SHP77 (cell line): ENCODE results near the gene APLNR.

ENCODE experiments used
- DNase-seq, 2 experiments: peaks; one replicate each; lab custom pipeline; 2025; lab: John Stamatoyannopoulos, UW

APLNR gene

GRCh38 chr11:57217053-57217452 lies 20.0 kb downstream of the APLNR start:
- DNase-seq, result no peak

DNA sequence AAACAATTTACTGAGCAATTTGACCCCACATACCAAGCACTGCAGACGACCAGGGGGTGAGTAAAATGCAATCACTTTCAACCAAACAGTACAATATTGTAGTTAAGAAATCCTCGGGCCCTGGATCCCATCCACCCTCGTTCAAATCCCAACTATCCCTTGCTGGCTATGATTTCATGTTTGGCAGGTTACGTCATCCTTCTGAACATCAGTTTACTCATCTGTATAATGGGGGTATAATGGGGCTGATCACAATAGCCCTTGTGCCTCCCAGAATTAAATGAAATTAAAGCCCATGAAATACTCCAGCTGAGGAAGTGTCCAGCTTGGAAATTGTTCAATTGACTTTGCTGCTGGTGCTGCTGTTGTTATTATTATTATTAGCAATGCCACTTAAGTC lies 20.6 kb downstream of the APLNR start:
- no peak for DNase-seq

DNA sequence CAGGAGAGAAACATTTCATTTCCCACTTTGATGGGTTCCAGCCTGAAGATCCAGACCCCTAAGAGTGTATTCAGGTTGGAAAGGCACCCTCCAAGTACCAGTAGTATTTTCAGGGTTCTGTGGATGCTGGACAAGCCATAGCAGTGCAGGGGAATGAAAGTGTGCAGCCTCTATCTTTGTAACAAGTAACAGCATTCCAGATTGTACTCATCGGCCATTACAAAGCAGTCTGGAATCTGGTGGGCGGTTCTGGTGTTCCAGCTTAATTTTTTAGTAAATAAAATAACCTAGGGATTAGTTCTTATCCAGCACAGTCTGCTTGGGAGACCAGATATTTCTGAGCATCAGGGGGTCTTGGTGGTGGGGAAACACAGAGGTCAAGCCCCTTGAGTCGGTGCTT lies 22.6 kb downstream of the APLNR start:
- DNase-seq, result no peak

DNA sequence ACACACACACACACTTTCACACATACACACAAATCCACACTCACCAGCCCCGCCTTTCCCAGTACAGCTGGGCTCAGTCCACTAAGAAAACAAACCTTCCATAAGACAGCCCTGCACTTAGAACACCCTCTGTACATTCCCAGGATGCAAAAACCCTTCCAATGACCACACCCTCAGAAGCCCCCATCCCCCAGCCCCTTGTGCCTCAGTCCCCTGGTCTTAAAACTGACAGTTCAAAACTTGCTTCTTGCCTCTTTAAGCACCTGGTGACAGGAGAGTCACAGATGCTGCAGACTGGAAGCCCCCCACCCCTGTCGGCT lies 23.0 kb downstream of the APLNR start:
- no peak for DNase-seq

DNA sequence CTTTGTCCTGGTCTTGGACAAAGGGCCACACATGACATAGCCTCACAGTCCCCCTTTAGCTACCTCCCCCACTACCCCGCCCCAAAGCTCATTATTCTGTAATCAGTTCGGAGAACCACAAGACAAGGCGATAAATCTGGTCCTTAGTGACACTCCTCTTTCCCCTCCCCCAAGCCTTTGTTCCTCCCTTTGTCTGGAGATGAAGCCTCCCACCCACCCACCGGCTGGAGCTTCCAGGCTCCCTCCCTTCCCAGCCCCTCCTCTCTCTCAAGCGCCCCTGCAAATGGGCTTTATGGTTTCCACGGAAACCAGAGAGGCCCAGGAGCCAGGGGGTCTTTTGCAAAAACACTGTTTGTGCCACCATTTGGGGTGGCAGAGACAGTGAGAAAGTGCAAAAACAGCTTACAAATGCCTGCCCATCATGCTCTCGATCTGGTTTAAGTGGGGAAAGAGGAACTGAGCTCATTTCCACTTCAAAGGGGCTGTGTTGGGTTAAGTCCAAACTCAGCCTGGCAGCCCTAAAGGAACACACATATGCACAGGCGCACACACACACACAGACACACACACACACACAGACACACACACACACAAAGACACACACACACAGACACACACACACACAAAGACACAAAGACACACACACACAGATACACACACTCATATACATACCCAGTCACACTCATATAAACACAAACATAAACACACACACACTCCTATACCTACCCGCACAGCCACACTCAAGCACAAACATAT lies 23.5 kb downstream of the APLNR start:
- no peak for DNase-seq

GRCh38 chr11:57210781-57211180 lies 26.3 kb downstream of the APLNR start:
- DNase-seq, result no peak

- no peak for DNase-seq
Observed at GRCh38 chr11:57207168-57207567, 29.9 kb downstream of the APLNR start.

GRCh38 chr11:57205041-57205641 lies 31.9 kb downstream of the APLNR start:
- DNase-seq, result no peak

GRCh38 chr11:57203882-57204480 lies 33.1 kb downstream of the APLNR start:
- DNase-seq, result no peak

- DNase-seq, result no peak
Observed at GRCh38 chr11:57203359-57203758, 33.7 kb downstream of the APLNR start.

- no peak for DNase-seq
Observed at GRCh38 chr11:57202281-57202680, 34.8 kb downstream of the APLNR start.

DNA sequence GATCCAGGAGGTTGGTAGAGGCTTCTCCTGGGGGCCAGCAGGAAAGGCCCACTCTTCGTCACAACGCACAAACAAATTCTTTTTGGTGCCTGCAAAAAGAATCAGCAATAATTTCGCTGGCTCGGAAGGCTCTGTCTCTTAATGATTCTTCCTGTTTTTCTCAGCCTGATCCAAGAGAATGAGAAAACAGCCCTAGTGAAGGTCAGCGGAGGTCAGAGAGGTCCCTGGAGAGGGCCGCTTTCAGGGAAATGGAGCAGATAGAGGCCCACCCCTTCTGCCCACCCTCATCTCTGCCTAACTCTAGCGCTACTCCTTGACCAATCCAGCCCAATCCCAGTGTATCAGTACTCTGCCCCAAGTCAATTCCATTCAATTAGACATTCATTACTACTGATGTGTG lies 36.1 kb downstream of the APLNR start:
- DNase-seq, result no peak

DNA sequence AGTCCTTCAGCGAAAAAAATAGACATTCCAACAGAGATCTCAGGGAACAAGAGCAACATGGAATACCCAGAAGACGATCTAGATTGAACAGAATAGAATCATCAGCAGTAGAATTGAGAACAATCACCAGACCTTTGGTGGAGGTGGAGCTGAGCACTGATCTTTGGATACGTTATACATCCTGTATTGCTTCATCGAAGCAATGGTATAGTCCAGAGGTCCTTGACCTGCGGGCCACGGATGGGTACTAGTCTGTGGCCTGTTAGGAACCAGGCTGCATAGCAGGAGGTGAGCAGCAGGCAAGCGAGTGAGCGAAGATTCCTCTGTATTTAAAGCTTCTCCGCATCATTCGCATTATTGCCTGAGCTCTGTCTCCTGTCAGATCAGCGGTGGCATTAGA lies 37.7 kb downstream of the APLNR start:
- no peak for DNase-seq

DNA sequence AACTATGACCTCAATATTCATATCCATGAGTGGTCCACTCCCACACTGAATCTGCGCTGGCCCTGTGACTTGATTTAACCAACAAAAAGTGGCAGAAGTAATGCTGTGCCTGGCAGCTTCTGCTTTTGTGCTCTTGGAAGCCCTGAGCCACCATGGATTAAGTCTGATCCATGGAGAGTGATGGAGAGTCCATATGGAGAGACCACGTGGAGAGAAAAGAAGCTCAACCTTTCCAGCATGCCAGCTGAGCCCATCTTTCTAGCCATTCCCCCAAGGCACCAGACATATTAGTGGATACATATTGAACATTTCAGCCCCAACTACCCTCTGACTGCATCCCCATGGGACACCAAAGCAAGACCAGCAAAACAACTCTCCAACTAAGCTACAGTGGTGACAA lies 39.3 kb downstream of the APLNR start:
- no peak for DNase-seq

DNA sequence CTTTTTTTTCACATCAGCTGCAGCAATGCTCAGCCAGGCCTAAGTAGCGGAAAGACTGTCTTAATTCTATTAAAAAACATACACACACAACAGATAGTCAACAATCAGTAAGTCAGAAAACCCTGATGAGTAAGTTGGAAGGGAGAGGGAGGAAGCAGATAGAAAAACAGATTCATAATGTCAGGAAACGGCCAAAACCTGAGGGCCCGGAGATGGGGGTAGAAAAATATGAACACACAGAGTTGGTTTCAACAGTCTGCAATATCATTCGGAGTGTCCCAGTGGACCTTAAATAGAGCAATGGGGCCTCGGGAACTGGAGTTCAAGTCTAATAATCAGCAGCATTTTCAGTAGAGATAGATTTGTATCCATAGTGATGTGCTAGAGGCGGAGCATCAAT lies 40.5 kb downstream of the APLNR start:
- no peak for DNase-seq

DNA sequence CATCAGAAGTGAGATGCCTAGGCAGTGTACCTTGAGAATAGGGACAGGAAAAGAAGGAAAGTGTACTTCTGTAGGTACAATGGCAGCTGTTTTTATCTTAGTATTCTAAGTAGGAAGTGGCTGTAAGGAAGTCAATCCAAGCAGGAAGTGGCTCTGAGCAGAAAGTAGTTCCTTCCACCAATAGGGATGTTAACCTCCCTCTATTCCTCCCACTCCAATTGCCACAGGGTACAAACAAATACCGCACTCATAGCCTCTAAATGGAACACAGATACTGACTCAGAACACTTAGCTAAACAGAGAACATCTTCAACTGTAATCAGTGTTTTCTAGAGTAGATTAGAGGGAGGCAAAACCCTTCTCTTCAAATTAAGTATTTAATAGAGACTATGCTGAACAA lies 44.7 kb downstream of the APLNR start:
- DNase-seq, result no peak

DNA sequence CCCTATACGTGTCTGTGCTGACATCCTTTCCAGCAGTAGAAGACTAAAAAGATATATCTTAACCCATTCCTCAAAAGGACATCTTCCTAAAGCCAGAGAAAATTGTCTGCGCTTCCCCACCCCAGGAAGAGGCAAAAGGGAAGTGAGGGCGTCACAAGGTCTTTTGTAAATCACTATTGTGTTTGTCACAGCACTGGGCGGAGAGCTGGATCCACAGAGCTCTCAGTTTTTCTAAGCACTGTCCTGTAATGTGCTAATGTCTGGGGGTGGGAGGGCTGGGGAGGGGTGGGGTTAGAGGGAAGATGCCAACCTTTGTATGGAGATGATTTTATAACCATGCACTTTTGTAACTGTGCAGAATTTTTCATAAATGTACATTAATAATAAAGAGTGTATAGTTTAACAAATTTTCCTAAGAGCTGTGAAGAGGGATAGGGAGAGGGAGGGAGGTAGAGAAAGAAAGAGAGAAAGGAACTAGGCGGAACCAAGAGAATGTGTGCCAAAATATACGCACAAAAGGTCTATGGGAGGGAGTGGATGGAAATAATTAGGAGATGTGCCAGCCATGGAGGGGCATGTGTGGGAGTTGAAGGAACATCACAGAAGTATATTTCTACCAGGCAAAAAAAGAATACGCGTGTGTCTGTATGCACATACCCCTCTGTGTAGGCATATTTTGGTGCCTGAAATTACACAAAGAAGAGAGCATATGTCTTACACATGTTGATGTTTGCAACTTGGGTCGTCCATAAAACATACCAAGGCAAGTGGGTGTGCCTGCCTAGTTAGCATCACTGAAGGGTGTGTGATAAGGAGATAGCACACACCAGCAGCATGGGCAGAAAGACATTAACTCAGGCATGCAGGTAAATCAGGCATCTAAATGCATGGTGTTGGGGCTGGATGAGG lies 45.5 kb downstream of the APLNR start:
- DNase-seq, result no peak

DNA sequence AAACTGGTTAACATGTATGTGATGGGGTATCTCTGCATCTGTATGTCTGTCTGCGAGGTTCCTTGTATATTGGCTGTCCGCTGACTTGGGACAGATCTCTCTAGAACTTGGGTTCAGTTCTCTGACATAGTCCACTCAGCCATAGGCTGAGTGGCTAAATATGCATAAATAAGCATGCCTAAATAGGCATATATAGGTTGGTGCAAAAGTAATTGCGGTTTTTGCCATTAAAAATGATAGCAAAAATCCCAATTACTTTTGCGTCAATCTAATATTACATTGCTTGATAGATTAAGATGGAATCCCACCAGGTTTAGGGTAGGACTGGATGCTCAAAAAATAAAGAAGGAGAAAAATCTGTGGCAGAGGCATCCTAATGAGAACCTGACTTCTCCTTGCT lies 46.5 kb downstream of the APLNR start:
- DNase-seq, result no peak
